ENCODE results near the gene CCDC12.

Gene CCDC12

DNA sequence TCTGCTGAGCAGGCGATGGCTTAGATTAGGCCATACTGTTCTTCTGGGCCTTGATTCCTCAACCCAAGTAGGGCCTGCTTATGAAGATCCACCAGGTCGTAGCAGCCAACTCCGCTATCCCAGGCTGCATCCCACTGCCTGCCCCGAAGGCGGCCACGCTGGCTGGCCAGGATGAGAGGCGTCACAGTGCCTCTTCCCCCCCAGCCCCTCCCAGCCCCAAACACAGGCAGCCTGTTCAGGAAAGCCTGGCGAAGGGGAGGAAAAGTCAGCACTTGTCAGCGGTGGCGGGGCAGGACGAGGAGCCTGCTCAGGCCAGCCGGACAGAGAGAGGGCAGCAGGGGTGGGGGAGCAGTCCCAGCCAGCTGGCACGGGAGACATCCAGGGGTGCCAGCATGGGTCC is 87.8 kb downstream of the CCDC12 start:
- no peak for DNase-seq

DNA sequence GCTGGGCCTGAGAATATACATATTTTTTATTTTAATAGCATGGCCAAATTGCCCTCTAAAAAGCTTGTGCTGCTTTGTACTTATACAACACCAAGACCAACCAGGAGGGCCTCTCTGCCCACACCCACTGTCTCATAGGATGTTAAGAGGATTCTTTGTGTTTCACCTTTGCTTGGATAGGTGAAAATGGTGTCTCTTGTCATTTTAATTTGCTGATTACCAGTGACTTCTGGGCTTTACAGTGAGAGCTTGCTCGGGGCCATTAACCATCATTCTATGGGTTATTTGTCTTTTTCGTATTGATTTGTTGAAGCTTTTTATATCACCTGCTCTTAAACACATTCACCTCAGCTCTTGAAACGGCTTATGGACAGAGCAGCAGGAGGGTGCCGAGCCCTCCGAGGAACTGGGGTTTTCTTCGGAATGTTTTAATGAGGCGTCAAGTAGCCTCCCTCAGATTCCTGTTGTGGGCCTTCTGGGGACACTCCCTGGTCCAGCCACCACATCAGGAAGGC is 88.5 kb downstream of the CCDC12 start:
- no peak for DNase-seq

DNA sequence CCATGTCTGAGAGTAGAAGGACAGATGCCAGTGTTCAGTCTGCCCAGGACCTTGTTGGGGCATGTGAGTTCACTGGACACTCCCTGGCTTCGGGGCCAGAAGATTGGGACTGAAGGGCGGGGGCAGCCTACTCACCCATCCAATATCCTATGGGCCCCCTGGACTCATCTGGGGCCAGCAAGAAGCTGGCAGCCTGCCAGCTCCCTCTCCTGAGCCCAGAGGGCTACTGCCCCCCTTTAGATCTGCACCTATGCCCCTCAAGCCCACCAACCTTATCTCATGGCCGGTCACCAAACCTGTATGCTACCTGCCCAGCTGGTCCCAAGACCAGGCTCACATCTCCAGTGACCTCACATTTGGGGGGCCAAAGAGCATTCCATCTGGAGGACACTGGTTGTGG is 90.9 kb downstream of the CCDC12 start:
- DNase-seq: no peak

DNA sequence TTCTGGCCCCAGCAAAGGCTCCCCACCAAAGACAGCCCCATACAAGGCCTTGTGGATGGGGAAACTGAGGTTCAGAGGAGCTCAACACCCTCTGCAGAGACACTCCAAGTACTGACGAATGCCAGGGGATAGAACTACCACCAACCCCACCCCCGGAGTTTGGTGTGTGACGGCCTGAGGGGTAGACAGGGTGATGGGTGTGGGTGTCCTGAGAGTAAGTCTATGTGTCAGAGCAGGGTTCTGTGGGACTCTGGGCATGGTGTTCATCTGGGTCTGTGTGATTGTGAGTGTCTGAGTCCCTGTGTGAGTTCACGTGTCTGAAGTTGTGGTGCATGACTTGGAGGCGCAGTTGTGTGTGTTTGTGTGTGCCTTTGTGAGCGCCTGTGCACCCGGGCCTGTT is 91.6 kb downstream of the CCDC12 start:
- no peak for DNase-seq

DNA sequence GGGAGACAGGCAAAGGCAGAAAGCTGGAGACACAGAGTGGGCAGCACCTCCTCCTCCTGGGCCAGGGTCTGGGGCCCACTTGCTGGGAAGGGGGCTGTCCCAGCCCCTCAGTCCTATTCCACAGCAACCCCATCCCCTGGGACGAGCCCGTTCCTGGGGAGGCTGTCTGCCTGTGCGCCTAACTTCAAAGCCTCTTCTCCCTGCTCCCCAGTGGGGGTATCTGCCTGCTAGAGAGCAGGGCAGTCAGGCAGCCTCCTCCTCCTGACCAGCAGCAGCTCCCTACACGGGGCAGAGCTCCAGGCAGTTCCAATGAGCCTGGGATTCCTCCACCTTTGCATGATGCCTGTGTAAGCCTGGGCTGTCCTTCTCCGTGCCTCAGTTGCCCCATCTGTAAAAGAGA is 92.1 kb downstream of the CCDC12 start:
- no peak for DNase-seq

DNA sequence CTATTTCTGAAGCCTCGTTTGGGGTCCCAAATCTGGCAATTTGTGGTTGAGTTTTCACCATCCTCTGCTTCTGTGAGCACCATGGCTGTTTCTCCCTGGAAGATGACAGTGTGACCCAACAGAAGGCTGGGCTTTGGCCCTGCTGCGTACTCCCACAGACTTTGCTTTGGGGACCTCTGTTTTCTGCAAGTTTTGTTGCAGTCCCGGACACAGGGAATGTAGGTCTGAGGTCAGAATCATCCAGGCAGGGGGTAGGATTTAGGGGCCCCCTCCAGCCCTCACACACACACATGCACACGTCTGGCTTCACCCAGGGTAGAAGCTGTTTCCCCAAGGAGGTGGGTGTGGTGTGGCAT is 92.7 kb downstream of the CCDC12 start:
- no peak for DNase-seq

DNA sequence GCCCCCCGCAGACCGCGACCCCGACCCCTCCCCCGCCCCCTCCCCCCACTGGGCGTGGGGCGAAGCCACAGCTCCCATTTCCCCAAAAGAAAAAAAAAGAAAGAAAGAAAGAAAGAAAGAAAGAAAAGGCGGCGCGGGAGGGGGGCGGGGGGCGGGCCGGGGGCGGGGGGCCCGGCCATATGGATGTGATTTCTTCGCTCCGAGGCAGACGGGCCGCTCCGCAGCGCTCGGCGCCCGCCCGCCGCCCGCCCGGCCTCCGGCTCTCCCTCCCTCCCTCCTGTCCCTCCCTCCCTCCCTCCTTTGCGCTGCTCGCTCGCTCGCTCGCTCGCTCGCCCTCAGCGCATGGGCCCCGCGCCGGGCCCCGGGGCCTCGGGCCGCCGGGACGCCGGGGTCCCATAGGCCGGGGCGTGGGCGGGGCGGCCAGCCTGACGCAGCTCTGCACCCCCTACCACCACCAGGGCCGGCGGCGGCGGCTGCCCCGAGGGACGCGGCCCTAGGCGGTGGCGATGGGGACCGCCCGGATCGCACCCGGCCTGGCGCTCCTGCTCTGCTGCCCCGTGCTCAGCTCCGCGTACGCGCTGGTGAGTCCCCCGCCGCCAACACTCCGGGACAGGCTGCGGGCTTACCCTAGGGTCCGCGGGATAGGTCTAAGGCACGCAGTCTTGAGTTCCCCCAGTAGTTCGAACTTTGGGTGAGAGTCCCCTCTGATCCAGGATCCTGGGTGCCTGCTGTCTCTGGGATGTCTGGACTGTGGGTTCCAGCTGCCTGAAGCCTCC is 93.3 kb downstream of the CCDC12 start:
- no peak for DNase-seq

DNA sequence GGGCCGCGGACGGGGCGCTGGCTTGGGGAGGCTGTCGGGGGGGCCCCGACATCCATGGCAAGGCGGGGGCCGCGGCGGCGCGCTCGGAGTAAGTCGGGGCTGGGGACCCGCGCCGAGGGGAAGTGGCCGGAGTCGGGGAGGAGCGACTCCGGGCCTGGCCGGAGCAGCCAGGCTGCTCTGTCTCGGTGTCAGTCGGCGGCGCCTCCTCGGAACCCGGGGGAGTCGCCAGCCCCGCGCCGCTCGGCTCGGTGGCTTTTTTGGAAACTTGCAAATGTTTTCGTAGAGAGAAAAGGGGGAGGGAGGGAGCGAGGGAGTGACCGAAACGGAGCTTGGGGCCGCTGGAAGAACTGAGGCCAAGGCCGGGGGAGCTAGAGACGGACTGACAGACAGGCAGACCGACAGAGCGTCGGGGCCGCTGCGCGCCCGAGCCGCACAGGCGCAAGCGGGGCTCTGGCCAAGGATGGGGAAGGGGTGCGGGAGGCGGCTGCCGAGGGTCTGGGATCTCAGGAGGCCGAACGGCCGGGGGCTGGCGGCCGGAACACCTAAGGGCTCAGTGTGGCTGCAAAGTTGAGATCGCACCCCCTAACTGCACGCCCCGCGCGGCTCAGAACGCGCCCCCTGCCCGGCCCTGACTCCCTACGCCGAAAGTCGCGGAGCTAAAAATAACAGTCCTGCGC is 94.0 kb downstream of the CCDC12 start:
- no peak for DNase-seq

DNA sequence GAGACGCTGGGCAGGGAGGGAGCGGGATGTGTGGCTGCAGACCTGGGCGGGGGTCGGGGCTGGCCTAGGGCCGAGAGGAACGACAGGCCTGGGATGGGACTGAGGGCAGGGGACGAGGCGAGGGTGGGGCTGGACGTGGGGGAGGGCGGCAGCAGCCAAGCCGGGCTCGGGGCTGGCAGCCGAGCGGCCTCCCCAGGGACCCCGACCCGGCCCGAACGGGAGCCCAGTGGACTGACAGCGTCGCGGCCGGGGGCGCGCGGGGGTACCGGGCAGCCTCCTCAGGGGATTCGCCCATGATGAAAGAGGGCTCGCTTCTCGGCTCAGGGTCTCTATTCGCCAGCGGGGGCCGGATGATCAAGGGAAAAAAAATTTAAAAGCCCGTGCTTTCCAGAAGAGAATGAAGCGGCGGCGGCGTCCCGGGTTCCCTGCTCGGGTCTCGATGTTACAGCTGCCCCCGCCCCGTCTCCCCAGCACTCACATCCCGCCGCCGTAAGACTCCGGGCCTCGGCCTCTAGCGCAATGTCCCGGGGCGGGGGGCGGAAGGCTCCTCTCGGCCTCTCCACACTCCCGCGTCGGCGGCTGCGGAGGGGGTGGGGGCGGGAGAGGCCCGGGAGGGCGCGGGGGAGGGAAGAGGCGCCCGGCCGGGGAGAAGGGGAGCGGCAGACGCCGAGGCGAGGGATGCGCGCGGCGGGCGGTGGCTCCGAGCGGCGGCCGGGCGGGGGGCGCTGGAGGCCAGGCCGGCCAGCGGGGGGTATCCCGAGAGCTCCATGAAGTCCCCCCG is 94.8 kb downstream of the CCDC12 start:
- no peak for DNase-seq

DNA sequence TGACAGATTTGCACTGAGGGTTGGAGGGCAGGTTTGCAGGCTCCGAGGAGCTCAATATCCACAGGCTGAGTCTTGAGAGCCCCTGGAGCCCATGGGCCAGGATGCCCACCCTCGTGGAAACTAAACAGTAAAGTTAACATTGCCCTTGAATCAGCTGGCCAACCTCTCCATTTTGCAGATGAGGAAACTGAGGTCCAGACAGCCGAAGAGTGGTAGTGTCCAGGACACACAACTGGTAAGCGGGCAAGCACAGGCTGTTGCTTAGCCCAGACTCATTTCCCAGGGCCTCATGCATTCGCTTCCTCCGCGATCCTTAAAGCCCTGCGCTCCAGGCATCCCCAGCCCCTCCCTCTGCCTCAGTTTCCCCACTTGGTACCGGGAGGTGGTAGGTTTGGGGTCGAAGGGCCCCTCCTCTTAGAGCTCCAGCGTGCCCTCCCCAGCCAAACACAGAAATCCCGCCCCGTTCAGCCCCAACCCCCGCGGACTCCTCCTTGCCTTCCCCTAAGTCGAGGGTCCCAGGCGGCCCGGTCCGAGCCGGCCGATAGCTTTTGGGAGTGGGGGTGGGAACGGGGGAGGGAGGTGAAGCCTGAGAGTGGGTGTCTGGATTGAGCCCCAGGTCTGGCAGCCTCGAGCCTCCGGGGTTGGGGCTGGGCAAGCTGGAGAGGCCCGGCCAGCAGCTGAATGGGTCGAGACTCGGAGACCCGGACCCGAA is 95.5 kb downstream of the CCDC12 start:
- DNase-seq: no peak

DNA sequence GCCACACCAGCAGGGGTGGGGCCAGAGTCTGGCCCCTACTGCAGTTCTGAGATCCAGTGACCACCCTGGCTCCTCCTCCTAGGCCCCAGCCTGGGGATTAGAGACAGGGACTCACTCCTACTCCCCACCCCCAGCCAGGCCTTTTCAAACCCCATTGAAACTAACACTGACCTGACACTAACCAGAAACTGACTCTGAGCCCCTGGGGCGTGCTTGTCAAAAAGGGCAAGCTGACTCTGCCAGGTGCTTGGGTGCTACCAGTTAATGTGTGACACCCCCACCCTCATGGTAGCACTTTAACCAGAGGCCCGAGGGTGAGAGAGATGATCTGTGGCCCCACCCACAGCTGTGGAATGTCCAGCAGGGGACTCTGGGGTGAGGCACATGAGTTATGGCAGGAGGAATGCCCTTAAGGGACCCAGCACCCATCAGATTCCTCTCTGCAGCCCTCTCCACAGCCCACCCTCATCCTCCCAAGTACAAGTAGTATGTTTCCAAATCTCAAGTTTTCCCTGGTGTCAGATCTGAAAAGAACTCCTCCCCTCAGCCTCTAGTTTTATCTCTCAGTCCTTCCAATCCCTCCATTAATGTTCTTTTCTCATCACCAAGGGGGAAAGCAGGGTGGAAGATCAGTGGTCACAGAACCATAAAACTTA is 97.6 kb downstream of the CCDC12 start:
- no peak for DNase-seq

DNA sequence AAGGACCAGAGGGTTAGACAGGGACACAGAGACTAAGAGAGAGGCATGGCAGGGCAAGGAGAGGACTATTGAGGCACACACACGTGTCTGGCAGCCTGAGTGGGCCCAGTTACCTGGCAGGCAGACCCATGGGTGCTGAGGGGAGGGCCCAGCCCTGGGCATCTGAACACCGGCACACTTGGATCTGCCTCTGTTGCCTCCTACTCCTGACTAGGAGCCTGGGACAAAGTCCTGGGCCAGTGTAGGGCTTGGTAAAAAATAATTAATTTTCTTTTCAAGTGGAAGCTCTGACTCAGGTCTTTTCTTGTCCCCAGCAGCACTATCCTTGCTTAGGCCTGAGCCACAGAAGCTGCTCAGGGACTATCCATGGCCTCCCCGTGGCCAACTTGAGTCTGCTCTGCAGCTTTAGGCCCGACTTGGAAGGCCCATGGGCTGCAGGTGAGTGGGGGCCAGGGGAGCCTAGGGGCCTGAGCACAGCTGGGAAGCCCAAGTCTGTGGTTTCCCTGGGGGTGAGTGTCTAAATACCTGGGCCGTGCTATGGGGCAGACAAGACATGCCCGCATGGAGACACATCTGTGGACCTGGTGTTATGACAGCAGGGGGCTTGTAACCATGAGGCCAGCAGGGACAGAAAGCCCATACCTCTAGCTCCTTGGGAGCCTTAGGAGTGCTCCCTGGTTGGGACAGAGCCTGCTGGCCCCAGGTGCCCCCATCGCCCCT is 99.0 kb downstream of the CCDC12 start, which contains the start of gene PTH1R:
PTH1R (plus strand) TSS at position 316 of the 720 bp plus-strand sequence. CDS start 5,839 bp downstream, outside the sequence.
- no peak for DNase-seq

DNA sequence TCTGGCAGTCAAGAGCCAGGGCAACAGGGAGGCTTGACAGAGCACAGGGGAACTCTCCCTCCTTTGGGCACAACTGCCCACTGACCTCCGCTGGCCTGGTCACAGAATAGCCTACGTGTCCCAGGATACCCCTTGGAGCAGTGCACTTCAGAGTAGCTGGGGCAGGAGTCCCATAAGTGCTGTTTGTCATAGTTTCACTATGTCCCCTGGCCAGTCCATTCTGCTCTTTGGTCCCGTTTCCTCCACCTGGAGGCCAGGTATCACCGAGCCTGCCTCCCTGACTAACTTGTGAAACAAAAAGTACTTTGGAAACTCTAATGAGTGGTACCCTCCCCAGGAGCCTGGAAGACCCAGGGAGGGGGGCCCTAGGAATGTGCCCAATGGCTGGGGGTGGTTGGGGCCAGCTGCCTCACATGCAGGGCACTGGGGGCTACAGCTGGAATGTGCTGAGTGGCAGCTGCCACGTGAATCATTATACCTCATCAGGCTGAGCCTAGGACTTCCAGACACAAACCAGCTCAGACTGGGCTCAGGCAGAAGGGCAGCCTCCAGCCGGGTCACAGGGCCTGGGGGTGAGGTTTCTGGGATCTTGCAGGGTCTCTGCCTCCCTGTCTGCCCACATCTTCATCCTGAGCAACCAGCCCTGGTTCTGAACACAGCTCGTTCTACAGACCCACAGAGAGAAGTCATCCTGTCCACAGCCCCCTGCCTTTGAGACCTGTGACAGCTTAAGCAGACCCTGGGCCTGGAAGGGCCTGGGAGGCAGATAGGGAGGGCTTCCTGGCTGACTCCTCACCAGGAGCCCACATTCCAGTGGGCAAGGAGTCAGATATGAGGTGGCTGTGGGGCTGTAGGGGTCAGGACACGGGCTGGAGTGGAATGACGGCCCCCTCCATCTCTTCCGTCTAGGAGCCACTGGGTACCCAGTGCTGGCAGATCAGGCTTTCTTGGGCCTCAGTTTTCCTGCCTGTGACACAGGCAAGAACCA is 99.9 kb downstream of the CCDC12 start:
- DNase-seq: no peak

DNA sequence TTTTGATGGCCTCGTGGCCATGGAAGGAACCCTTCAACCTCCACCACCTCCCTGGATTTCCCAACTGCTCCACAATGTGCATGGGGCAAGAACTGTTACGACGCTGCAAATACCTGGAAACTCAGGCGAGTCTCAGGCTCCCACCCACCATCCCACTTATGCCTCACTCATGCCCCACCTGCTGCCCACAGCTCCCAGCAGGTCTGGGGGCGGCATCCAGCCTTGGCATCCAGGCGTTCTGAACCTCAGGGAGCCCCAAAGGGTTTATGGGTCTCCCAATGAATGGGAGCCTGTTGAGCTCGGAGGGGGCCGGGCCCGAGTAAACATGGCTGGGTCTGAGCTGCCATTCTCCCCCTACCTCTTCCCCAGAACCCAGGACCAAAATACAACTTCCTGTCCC is 101.0 kb downstream of the CCDC12 start:
- DNase-seq: no peak

DNA sequence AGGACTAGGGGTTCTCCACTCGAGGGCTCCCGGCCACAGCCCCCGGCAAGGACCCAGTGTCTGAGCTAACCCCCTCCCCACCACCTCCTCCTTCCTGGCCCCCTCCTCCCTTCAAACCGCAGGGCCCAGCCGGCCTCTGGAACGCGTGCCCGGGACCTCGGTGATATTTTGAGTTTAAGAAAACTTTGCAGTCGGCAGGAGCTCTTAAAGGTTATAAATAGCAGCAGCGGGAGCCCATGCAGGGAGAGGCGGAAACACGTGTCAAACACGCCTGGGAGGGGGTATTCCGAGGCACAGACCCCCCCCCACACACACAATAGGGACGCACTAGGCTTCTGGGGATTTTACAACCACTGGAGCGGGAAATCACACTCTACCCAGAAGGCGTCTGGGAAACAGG is 102.1 kb downstream of the CCDC12 start:
- no peak for DNase-seq

DNA sequence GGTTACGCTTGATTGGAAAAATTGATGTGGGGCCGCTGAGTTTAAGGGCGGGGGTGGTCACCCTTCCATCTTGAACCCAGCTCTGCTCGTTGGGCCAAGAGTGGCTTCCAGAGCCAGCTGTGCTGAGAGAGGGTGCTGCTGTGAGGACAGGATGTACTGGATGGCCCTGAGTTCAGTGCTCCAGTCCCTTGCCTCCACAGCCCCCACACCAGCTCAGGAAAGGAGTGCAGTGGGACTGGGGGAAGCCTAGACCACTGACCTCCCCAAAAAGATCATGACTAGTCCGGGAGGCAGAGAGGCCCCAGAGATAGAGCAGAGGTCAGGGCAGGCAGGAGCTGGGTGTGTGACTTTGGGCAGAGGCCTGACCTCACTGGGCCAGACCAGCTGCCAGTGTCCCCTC is 103.0 kb downstream of the CCDC12 start:
- no peak for DNase-seq

Measured in DMS153 (cell line).